Body of pancreas (tissue), 4 donors: ENCODE measurements around the gene ARHGAP32.

ENCODE experiments used
- POLR2A ChIP-seq, 3 donors: fragments of 450-650 bp; IDR thresholded peaks; one replicate each; pipeline ENCODE4 v1.6.1; 2016; ENCODE audit warnings: antibody characterized with exemption in 3 of 3, mild to moderate bottlenecking in 2 of 3
- TF ChIP-seq, protein P1 (sequence below), 7 experiments: fragments of 450-650 bp in 4 of 7; fragments of 200-600 bp in 3 of 7; sonication (generic) in 3 of 7; IDR thresholded peaks; one replicate each; pipeline ENCODE4 v1.5.1; 2016 to 2019; ENCODE audit warnings: antibody characterized with exemption in 7 of 7

DNA sequence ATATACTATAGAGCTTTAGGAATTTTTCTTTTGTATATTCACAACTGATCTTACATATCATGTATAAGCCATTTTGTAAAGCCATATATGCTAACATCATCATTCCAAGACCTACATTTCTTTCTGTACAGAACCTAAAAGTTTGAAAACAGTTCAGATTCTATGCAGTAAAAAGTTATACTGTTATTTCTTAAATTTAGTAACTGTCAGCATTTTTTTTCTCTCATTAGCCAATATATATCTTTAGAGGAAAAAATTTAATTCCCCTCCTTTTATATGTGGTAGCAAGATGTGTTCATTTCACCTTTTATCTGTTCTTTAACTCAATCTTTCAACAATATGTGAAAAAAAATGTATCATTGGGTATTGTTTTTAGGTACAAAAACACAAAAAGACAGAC, 129.0 kb downstream of the ARHGAP32 start:
- TF ChIP-seq, protein P1, sequence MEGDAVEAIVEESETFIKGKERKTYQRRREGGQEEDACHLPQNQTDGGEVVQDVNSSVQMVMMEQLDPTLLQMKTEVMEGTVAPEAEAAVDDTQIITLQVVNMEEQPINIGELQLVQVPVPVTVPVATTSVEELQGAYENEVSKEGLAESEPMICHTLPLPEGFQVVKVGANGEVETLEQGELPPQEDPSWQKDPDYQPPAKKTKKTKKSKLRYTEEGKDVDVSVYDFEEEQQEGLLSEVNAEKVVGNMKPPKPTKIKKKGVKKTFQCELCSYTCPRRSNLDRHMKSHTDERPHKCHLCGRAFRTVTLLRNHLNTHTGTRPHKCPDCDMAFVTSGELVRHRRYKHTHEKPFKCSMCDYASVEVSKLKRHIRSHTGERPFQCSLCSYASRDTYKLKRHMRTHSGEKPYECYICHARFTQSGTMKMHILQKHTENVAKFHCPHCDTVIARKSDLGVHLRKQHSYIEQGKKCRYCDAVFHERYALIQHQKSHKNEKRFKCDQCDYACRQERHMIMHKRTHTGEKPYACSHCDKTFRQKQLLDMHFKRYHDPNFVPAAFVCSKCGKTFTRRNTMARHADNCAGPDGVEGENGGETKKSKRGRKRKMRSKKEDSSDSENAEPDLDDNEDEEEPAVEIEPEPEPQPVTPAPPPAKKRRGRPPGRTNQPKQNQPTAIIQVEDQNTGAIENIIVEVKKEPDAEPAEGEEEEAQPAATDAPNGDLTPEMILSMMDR (IDR thresholded peaks at IDR 0.05), result no peak
- no peak for TF ChIP-seq POLR2A (IDR thresholded peaks at IDR 0.05)
